GM10248 (cell line): ENCODE results near the gene HIP1R.

ENCODE experiments used
- CTCF ChIA-PET: fragments of 300-600 bp; sonication (Branson Sonifier 250); formaldehyde crosslinking; extraction: SDS; loops from one replicate; lab custom pipeline; 2021; ENCODE audit warnings: antibody characterized with exemption; lab: Yijun Ruan, JAX
- POLR2A ChIA-PET: fragments of 350-650 bp; sonication (Branson Sonifier 250); formaldehyde crosslinking; extraction: SDS; loops from one replicate; lab custom pipeline; 2020; ENCODE audit warnings: antibody characterized with exemption; lab: Yijun Ruan, JAX
- DNase-seq: peaks from one replicate; pipeline ENCODE4 v3.0.0; 2012; ENCODE audit errors: extremely low spot score
- CTCF ChIP-seq: IDR thresholded peaks from 2 replicates; pipeline ENCODE4 v1.5.1; 2012; ENCODE audit warnings: mild to moderate bottlenecking, low read depth; ENCODE audit errors: extremely low read depth, missing control alignments, control extremely low read depth

The HIP1R gene

GRCh38 chr12:122827258-122827657 lies 8.0 kb upstream of the HIP1R start:
- CTCF ChIA-PET = interaction anchor here (0.8 to 2.7 kb wide), 4 partner anchors 13 to 34 kb away, joined by 3 to 11 read pairs (median 4); no protein-coding TSS in a partner anchor
- no peak for TF ChIP-seq CTCF
- POLR2A ChIA-PET = no interaction called here
- DNase-seq = peak; percentile 36

- no peak for TF ChIP-seq CTCF
- ChIA-PET CTCF (interaction anchor here (1.1 to 1.2 kb wide), 2 partner anchors 30 to 38 kb away, joined by 3 to 5 read pairs; no protein-coding TSS in a partner anchor), POLR2A (no interaction called here)
- DNase-seq = no peak
These were observed 4.6 kb upstream of the HIP1R start for GRCh38 chr12:122830517-122831214.

- CTCF ChIA-PET = interaction anchor here (1.2 to 1.6 kb wide), 5 partner anchors 9 to 196 kb away, joined by 3 to 6 read pairs (median 4); no protein-coding TSS in a partner anchor
- POLR2A ChIA-PET = interaction anchor here (0.5 to 0.7 kb wide), 2 partner anchors 93 to 668 kb away, joined by 3 to 5 read pairs; no protein-coding TSS in a partner anchor
- TF ChIP-seq CTCF = no peak
- no peak for DNase-seq
These were observed 945 bp upstream of the HIP1R start for GRCh38 chr12:122834104-122834920.

- peak; percentile 13 for TF ChIP-seq CTCF
- ChIA-PET CTCF (interaction anchor here (1.2 to 1.5 kb wide), 3 partner anchors 25 to 45 kb away, joined by 3 to 6 read pairs (median 6); no protein-coding TSS in a partner anchor), POLR2A (no interaction called here)
- DNase-seq = peak; percentile 77
These were observed 431 bp downstream of the HIP1R start for GRCh38 chr12:122835750-122836026.

- no peak for TF ChIP-seq CTCF
- ChIA-PET POLR2A (no interaction called here), CTCF (interaction anchor here (0.6 to 1.5 kb wide), 4 partner anchors 25 to 596 kb away, joined by 3 to 6 read pairs (median 4); no protein-coding TSS in a partner anchor)
- peak; percentile 75 for DNase-seq
These were observed 1.0 kb downstream of the HIP1R start for GRCh38 chr12:122836027-122836921.
